ENCODE results near the gene ZNF471. TPM values are rescaled to one million over a fixed set of nuclear protein-coding genes. Genes with fewer than 3 reads are reported as not detected.

Gene ZNF471
- total RNA-seq, 1 experiment from 2014 or later: not detected

GRCh38 chr19:56538761-56539263 is 31.2 kb downstream of the ZNF471 start, which contains the start of gene ZFP28:
TSS of gene ZFP28 (plus strand) at chr19:56538948. CDS start at chr19:56539019, 71 bp downstream.
- Mint-ChIP-seq H3K36me3 (ENCODE audit: insufficient read depth, unreplicated experiment) (no peaks in the 10 kb centered on the region), H3K4me1 (ENCODE audit: insufficient read depth, unreplicated experiment) (no peaks in the 10 kb centered on the region), H3K27ac (ENCODE audit: low read depth, unreplicated experiment) (no peak within 1 kb of the TSS), H3K4me3 (ENCODE audit: unreplicated experiment) (no peak within 1 kb of the TSS), H3K9me3 (ENCODE audit: unreplicated experiment) (peaks cover 25% of the 10 kb centered on the region), H3K27me3 (ENCODE audit: insufficient read depth, unreplicated experiment) (no peaks in the 10 kb centered on the region)
- no peak for DNase-seq (ENCODE audit: unreplicated experiment)
- intact Hi-C loops (cut with micrococcal nuclease): no loop called here
- no peak for TF ChIP-seq CTCF (IDR thresholded peaks at IDR 0.05; ENCODE audit: unreplicated experiment)
- POLR2A ChIA-PET: no interaction called here
- CTCF ChIA-PET: no interaction called here
- BruUV-seq (replicated peaks): no TSS peak

- no peaks in the 10 kb centered on the region for H3K4me1 Mint-ChIP-seq (ENCODE audit: insufficient read depth, unreplicated experiment)
- BruUV-seq (replicated peaks): no TSS peak
- intact Hi-C loops (cut with micrococcal nuclease): no loop called here
- no peak overlapping the region for H3K27ac Mint-ChIP-seq (ENCODE audit: low read depth, unreplicated experiment)
- no peaks in the 10 kb centered on the region for H3K36me3 Mint-ChIP-seq (ENCODE audit: insufficient read depth, unreplicated experiment)
- H3K4me3 Mint-ChIP-seq (ENCODE audit: unreplicated experiment): no peak overlapping the region
- H3K27me3 Mint-ChIP-seq (ENCODE audit: insufficient read depth, unreplicated experiment): no peaks in the 10 kb centered on the region
- POLR2A ChIA-PET: no interaction called here
- peaks cover 27% of the 10 kb centered on the region for H3K9me3 Mint-ChIP-seq (ENCODE audit: unreplicated experiment)
- CTCF ChIA-PET: no interaction called here
- no peak for TF ChIP-seq CTCF (IDR thresholded peaks at IDR 0.05; ENCODE audit: unreplicated experiment)
- no peak for DNase-seq (ENCODE audit: unreplicated experiment)
Observed at GRCh38 chr19:56543776-56544175, 36.1 kb downstream of the ZNF471 start.

GRCh38 chr19:56547535-56547934 is 39.9 kb downstream of the ZNF471 start:
- no peak for DNase-seq (ENCODE audit: unreplicated experiment)
- Mint-ChIP-seq H3K4me3 (ENCODE audit: unreplicated experiment) (no peak overlapping the region), H3K9me3 (ENCODE audit: unreplicated experiment) (peaks cover 22% of the 10 kb centered on the region), H3K36me3 (ENCODE audit: insufficient read depth, unreplicated experiment) (peaks cover 2% of the 10 kb centered on the region), H3K27me3 (ENCODE audit: insufficient read depth, unreplicated experiment) (no peaks in the 10 kb centered on the region), H3K27ac (ENCODE audit: low read depth, unreplicated experiment) (no peak overlapping the region), H3K4me1 (ENCODE audit: insufficient read depth, unreplicated experiment) (no peaks in the 10 kb centered on the region)
- ChIA-PET POLR2A (no interaction called here), CTCF (no interaction called here)
- no peak for TF ChIP-seq CTCF (IDR thresholded peaks at IDR 0.05; ENCODE audit: unreplicated experiment)
- BruUV-seq (replicated peaks): no TSS peak
- intact Hi-C loops (cut with micrococcal nuclease): no loop called here

- CTCF ChIA-PET: no interaction called here
- DNase-seq (ENCODE audit: unreplicated experiment): no peak
- no peak for TF ChIP-seq CTCF (IDR thresholded peaks at IDR 0.05; ENCODE audit: unreplicated experiment)
Observed at GRCh38 chr19:56554272-56554869, 46.7 kb downstream of the ZNF471 start.

More at GRCh38 chr19:56554272-56554869, 46.7 kb downstream of the ZNF471 start:
- H3K9me3 Mint-ChIP-seq (ENCODE audit: unreplicated experiment): peaks cover 32% of the 10 kb centered on the region
- H3K27me3 Mint-ChIP-seq (ENCODE audit: insufficient read depth, unreplicated experiment): no peaks in the 10 kb centered on the region
- peaks cover 7% of the 10 kb centered on the region for H3K36me3 Mint-ChIP-seq (ENCODE audit: insufficient read depth, unreplicated experiment)
- H3K4me3 Mint-ChIP-seq (ENCODE audit: unreplicated experiment): no peak overlapping the region
- intact Hi-C loops (cut with micrococcal nuclease): no loop called here
- no peak overlapping the region for H3K27ac Mint-ChIP-seq (ENCODE audit: low read depth, unreplicated experiment)
- no peaks in the 10 kb centered on the region for H3K4me1 Mint-ChIP-seq (ENCODE audit: insufficient read depth, unreplicated experiment)
- BruUV-seq (replicated peaks): no TSS peak
- POLR2A ChIA-PET: no interaction called here

Data from MCF 10A (cell line).